CD14-positive monocyte (primary cell): ENCODE data around the gene LRRFIP1. TPM values are rescaled to one million over a fixed set of nuclear protein-coding genes. Genes with fewer than 3 reads are reported as not detected.

Source experiments
- DNase-seq, 3 donors: peaks; one replicate each; pipeline ENCODE4 v3.0.0-alpha.2; 2011 to 2022
- H2AFZ ChIP-seq: 2 replicates; pipeline ENCODE4 v1.6.0; 2012; ENCODE audit warnings: mild to moderate bottlenecking, low read depth, low read length, inconsistent platforms; ENCODE audit not compliant: insufficient read depth, poor library complexity, severe bottlenecking
- H3K27ac ChIP-seq, 2 donors: 1 replicate in 1 of 2; 2 replicates in 1 of 2; pipeline ENCODE4 v1.5.1; 2012 to 2013; ENCODE audit warnings: low read length in 2 of 2, control low read depth in 1 of 2, inconsistent platforms in 1 of 2, low read depth in 1 of 2, mild to moderate bottlenecking in 1 of 2
- H3K27me3 ChIP-seq, 2 donors: one replicate each; pipeline versions ENCODE4 v1.6.0 to v1.6.1; 2011 to 2013; ENCODE audit warnings: low read length in 2 of 2; ENCODE audit not compliant: control insufficient read depth in 2 of 2, insufficient read depth in 2 of 2
- H3K36me3 ChIP-seq, 2 donors: replicated peaks in 1 of 2; 1 replicate in 1 of 2; 2 replicates in 1 of 2; pipeline versions ENCODE4 v1.5.1 to v1.6.1; 2012 to 2013; ENCODE audit warnings: low read length in 2 of 2, control low read depth in 1 of 2, inconsistent platforms in 1 of 2, mild to moderate bottlenecking in 1 of 2; ENCODE audit not compliant: insufficient read depth in 2 of 2, control insufficient read depth in 1 of 2
- H3K4me1 ChIP-seq, 2 donors: 1 replicate in 1 of 2; 2 replicates in 1 of 2; pipeline versions ENCODE4 v1.5.1 to v1.6.1; 2012 to 2013; ENCODE audit warnings: low read length in 2 of 2, control low read depth in 1 of 2, inconsistent platforms in 1 of 2, mild to moderate bottlenecking in 1 of 2, moderate library complexity in 1 of 2; ENCODE audit not compliant: insufficient read depth in 2 of 2, control insufficient read depth in 1 of 2
- H3K4me2 ChIP-seq: replicated peaks from 2 replicates; pipeline ENCODE3; 2012; ENCODE audit warnings: low read length, moderate library complexity, mild to moderate bottlenecking; ENCODE audit not compliant: poor library complexity, severe bottlenecking; ENCODE audit errors: extremely low read depth
- H3K4me3 ChIP-seq, 3 experiments: fragments of 200-600 bp in 1 of 3; sonication (generic) in 1 of 3; replicated peaks in 1 of 3; 1 replicate in 2 of 3; 2 replicates in 1 of 3; pipeline ENCODE4 v1.5.1; 2011 to 2013; ENCODE audit warnings: low read length in 3 of 3, mild to moderate bottlenecking in 3 of 3, control low read depth in 2 of 3, low read depth in 2 of 3, inconsistent platforms in 1 of 3, moderate library complexity in 1 of 3
- H3K79me2 ChIP-seq: 2 replicates; pipeline ENCODE4 v1.6.0; 2012; ENCODE audit warnings: mild to moderate bottlenecking, control low read depth, inconsistent platforms, low read length, moderate library complexity; ENCODE audit not compliant: insufficient read depth
- H3K9ac ChIP-seq: 2 replicates; pipeline ENCODE4 v1.6.0; 2017; ENCODE audit warnings: low read length, mild to moderate bottlenecking; ENCODE audit not compliant: insufficient read depth, poor library complexity, severe bottlenecking
- H3K9me3 ChIP-seq, 2 donors: replicated peaks in 1 of 2; 1 replicate in 1 of 2; 2 replicates in 1 of 2; pipeline versions ENCODE4 v1.5.1 to v1.6.1; 2012 to 2013; ENCODE audit warnings: low read length in 2 of 2, control low read depth in 1 of 2; ENCODE audit not compliant: control insufficient read depth in 1 of 2, insufficient read depth in 1 of 2
- H4K20me1 ChIP-seq: 2 replicates; pipeline ENCODE4 v1.6.0; 2012; ENCODE audit warnings: mild to moderate bottlenecking, low read length, control low read depth, moderate library complexity; ENCODE audit not compliant: insufficient read depth
- H3K27ac Mint-ChIP-seq, 7 donors: one replicate each; pipeline ENCODE4 v1.8.0; 2020; ENCODE audit warnings: mild to moderate bottlenecking in 7 of 7, mixed read lengths in 7 of 7, moderate library complexity in 6 of 7, inconsistent platforms in 2 of 7
- H3K27me3 Mint-ChIP-seq, 3 donors: one replicate each; pipeline ENCODE4 v1.8.0; 2021 to 2022; ENCODE audit warnings: low read depth in 3 of 3, mild to moderate bottlenecking in 3 of 3, mixed read lengths in 3 of 3, moderate library complexity in 3 of 3, inconsistent platforms in 1 of 3
- H3K36me3 Mint-ChIP-seq, 2 donors: one replicate each; pipeline ENCODE4 v1.8.0; 2020; ENCODE audit warnings: mixed read lengths in 2 of 2, inconsistent platforms in 1 of 2, mild to moderate bottlenecking in 1 of 2
- H3K4me1 Mint-ChIP-seq: one replicate; pipeline ENCODE4 v1.8.0; 2020; ENCODE audit warnings: mild to moderate bottlenecking, mixed read lengths
- H3K4me3 Mint-ChIP-seq, 2 donors: one replicate each; pipeline ENCODE4 v1.8.0; 2020; ENCODE audit warnings: mild to moderate bottlenecking in 2 of 2, mixed read lengths in 2 of 2, moderate library complexity in 1 of 2
- H3K9me3 Mint-ChIP-seq, 7 donors: one replicate each; pipeline ENCODE4 v1.8.0; 2020 to 2022; ENCODE audit warnings: mixed read lengths in 7 of 7, mild to moderate bottlenecking in 6 of 7, moderate library complexity in 6 of 7, inconsistent platforms in 2 of 7
- WGBS: methylation state at CpG from one replicate; pipeline ENCODE4 v1.1.5; 2013; ENCODE audit warnings: missing lambda C conversion rate; ENCODE audit not compliant: insufficient coverage; 5-methylcytosine and 5-hydroxymethylcytosine counted together
- intact Hi-C, 2 donors: fragments of 100-400 bp; cut with micrococcal nuclease; formaldehyde crosslinking; loops; one replicate each; pipeline versions ENCODE4 v1.15.0 to v1.15.1; 2023
- polyA plus RNA-seq, 3 donors: library from polyadenylated mRNA; depleted of rRNA in 1 of 3; unstranded in 2 of 3; stranded (reverse) in 1 of 3; fragments of 300-500 nt in 2 of 3; fragments of >200 nt in 1 of 3; fragmentation: Illumina TruSeq in 2 of 3; gene quantifications; 1 replicate in 2 of 3; 2 replicates in 1 of 3; pipeline ENCODE4 v1.2.3, GENCODE V29; 2012 to 2021
- TF ChIP-seq, protein P1 (sequence below): fragments of 200-600 bp; IDR thresholded peaks from one replicate; pipeline ENCODE4 v1.8.0; 2022; ENCODE audit warnings: antibody characterized with exemption, mild to moderate bottlenecking

The LRRFIP1 gene
- polyA plus RNA-seq, 3 donors: 67.3 to 148 (median 98.3) TPM

DNA sequence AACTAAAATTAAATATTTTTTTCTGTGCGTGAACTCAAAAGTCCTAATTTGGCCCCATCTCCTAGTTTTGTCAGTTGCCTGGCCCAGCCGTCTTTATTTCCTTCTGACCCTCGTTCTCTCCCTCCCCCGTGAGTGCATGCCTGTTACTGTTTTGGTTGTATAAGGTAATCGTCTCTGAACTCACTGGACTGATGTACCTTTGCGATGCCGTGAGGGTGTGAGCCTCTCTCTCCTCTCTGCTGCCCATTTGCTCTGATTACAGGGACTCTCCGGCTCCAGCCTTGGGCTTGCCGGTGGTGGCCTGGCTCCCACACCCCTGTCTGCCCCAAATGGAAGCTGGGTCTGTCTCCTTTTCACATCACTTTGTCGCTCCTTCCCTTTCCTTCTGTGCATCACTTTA is 104.7 kb downstream of the LRRFIP1 start:
- H4K20me1 ChIP-seq: peaks cover 100% of the 10 kb centered on the region
- 100% methylated on average over 1 of the region's 10 CpGs for WGBS
- no peaks in the 10 kb centered on the region for H3K27me3 ChIP-seq
- no peak overlapping the region for H2AFZ ChIP-seq
- H3K36me3 Mint-ChIP-seq: peaks cover 76 to 78% of the 10 kb centered on the region in 2 donors
- no peaks in the 10 kb centered on the region for H3K9me3 ChIP-seq
- no peak overlapping the region for H3K4me3 Mint-ChIP-seq
- H3K27ac ChIP-seq: peak overlapping the region in 1 of 2 donors; percentile 33
- DNase-seq: no peak
- peaks cover 67% of the 10 kb centered on the region for H3K4me1 Mint-ChIP-seq
- no peak overlapping the region for H3K4me3 ChIP-seq
- no peak overlapping the region for H3K9ac ChIP-seq
- H3K9me3 Mint-ChIP-seq: no peaks in the 10 kb centered on the region
- H3K36me3 ChIP-seq: peaks cover 22 to 67% of the 10 kb centered on the region in 2 donors
- H3K79me2 ChIP-seq: peaks cover 100% of the 10 kb centered on the region
- TF ChIP-seq, protein P1, sequence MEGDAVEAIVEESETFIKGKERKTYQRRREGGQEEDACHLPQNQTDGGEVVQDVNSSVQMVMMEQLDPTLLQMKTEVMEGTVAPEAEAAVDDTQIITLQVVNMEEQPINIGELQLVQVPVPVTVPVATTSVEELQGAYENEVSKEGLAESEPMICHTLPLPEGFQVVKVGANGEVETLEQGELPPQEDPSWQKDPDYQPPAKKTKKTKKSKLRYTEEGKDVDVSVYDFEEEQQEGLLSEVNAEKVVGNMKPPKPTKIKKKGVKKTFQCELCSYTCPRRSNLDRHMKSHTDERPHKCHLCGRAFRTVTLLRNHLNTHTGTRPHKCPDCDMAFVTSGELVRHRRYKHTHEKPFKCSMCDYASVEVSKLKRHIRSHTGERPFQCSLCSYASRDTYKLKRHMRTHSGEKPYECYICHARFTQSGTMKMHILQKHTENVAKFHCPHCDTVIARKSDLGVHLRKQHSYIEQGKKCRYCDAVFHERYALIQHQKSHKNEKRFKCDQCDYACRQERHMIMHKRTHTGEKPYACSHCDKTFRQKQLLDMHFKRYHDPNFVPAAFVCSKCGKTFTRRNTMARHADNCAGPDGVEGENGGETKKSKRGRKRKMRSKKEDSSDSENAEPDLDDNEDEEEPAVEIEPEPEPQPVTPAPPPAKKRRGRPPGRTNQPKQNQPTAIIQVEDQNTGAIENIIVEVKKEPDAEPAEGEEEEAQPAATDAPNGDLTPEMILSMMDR: no peak
- intact Hi-C loops: no loop called here
- H3K27me3 Mint-ChIP-seq: peaks cover 0 to 1% (median 0%) of the 10 kb centered on the region in 3 donors
- peak overlapping the region in 5 of 7 donors; percentile 28 to 84 (median 55) for H3K27ac Mint-ChIP-seq
- peaks cover 7 to 32% of the 10 kb centered on the region in 2 donors for H3K4me1 ChIP-seq
- no peak overlapping the region for H3K4me2 ChIP-seq

DNA sequence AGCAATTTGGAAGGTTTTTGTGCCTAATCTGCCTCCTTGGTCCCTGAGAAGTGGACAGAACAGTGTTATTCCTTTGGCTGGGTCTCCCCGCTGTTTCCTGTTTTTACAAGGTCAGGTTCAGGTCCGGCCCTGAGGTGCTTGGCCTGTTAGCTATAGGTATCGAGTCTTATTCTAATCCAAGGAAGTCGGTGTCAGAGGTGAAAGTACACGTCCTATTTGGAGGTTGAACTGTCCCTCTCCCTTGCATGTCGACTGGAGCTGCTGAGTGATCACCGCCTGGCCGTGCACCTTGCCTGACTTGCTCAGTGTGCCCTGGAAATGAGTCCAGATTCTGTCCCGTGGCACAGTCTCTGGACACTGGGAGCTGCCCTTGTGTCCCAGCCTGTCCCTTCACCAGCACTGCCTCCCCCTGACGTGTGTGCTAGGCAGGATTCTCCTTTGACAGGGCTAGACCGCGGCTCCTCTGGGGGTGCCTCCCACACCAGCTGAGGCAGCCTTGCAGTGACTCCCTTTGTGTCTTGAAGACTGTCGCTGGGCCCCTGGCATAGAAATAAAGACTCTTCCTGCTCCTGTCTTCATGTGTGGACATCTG is 105.5 kb downstream of the LRRFIP1 start:
- Histone ChIP-seq H3K4me2 (no peak overlapping the region), H3K36me3 (peaks cover 28 to 75% of the 10 kb centered on the region in 2 donors), H3K4me3 (no peak overlapping the region), H3K9ac (no peak overlapping the region), H3K4me1 (peaks cover 0 to 24% of the 10 kb centered on the region in 2 donors), H3K9me3 (no peaks in the 10 kb centered on the region), H4K20me1 (peaks cover 100% of the 10 kb centered on the region), H3K27me3 (no peaks in the 10 kb centered on the region), H3K79me2 (peaks cover 100% of the 10 kb centered on the region), H2AFZ (no peak overlapping the region), H3K27ac (peak overlapping the region; percentile 30 to 33)
- Mint-ChIP-seq H3K4me1 (peaks cover 61% of the 10 kb centered on the region), H3K4me3 (no peak overlapping the region), H3K27me3 (peaks cover 0 to 1% (median 0%) of the 10 kb centered on the region in 3 donors), H3K9me3 (no peaks in the 10 kb centered on the region), H3K36me3 (peaks cover 79 to 81% of the 10 kb centered on the region in 2 donors), H3K27ac (peak overlapping the region; percentile 1 to 85 (median 51))
- DNase-seq: no peak
- intact Hi-C loops: no loop called here
- WGBS: 86% methylated on average over 12 of the region's 13 CpGs
- TF ChIP-seq, protein P1: no peak
